Measurements from ENCODE around the gene EMC8. TPM values are rescaled to one million over a fixed set of nuclear protein-coding genes. Genes with fewer than 3 reads are reported as not detected.

EMC8 gene
- total and polyA plus RNA-seq, 2 experiments from 2014 or later, result 51.1 to 69.4 TPM

GRCh38 chr16:85774136-85774535 lies 25.2 kb downstream of the EMC8 start (continued):
- no peak for TF ChIP-seq ZNF114 (CRISPR knock-in tag; IDR thresholded peaks at IDR 0.05)
- TF ChIP-seq POLR2AphosphoS5 (IDR thresholded peaks at IDR 0.05; ENCODE audit: low read depth), result no peak
- TF ChIP-seq CREB1 (CRISPR knock-in tag; IDR thresholded peaks at IDR 0.05; ENCODE audit: low read depth), result no peak
- no peak for TF ChIP-seq EZH2 (IDR thresholded peaks at IDR 0.05; ENCODE audit: low read depth, unreplicated experiment)
- no peak for TF ChIP-seq REST (IDR thresholded peaks at IDR 0.05; ENCODE audit: unreplicated experiment)
- TF ChIP-seq CTCF (conservative IDR thresholded peaks at IDR 0.05; ENCODE audit: low read depth in 2 of 2), result no peak
- no peak for TF ChIP-seq STAT1 (IDR thresholded peaks at IDR 0.05; ENCODE audit: unreplicated experiment)
- TF ChIP-seq JUNB (IDR thresholded peaks at IDR 0.05; ENCODE audit: unreplicated experiment), result no peak
- TF ChIP-seq EZH2phosphoT487 (IDR thresholded peaks at IDR 0.05; ENCODE audit: unreplicated experiment), result no peak
- TF ChIP-seq NANOG (IDR thresholded peaks at IDR 0.05; ENCODE audit: borderline replicate concordance), result no peak

- H3F3A ChIP-seq (replicated peaks; ENCODE audit: low read depth), result 0 out of 2 replicates have a peak, but pooled peaks cover 2% of the 10 kb centered on the region
- Mint-ChIP-seq H3K4me1 (peaks cover 7% of the 10 kb centered on the region), H3K9me3 (no peaks in the 10 kb centered on the region), H3K27ac (no peak overlapping the region), H3K36me3 (ENCODE audit: low read depth) (peaks cover 13% of the 10 kb centered on the region; the same call in 2 of the 3 replicates), H3K27me3 (ENCODE audit: insufficient read depth, low read depth, poor library complexity) (peaks cover 10% of the 10 kb centered on the region), H3K4me3 (no peak overlapping the region)
- H3K79me2 ChIP-seq (replicated peaks; ENCODE audit: insufficient read depth), result no peaks in the 10 kb centered on the region
- no peaks in the 10 kb centered on the region for H4K20me1 ChIP-seq (replicated peaks; ENCODE audit: insufficient read depth)
- no peak overlapping the region for H3K4me3 ChIP-seq
- no peak overlapping the region for H3K4me2 ChIP-seq
- DNase-seq (ENCODE audit: low spot score) (no peak), ATAC-seq (no peak)
- H3K4me1 ChIP-seq (ENCODE audit: insufficient read depth), result peaks cover 9% of the 10 kb centered on the region
- no peaks in the 10 kb centered on the region; the same call in 1 of the 2 replicates for H3K36me3 ChIP-seq (ENCODE audit: insufficient read depth)
- no peak overlapping the region for H2AFZ ChIP-seq
- no peaks in the 10 kb centered on the region for H3K27me3 ChIP-seq (ENCODE audit: insufficient read depth)
- no peaks in the 10 kb centered on the region for H3K9me2 ChIP-seq (ENCODE audit: insufficient read depth)
- no peak overlapping the region for H3K27ac ChIP-seq (ENCODE audit: low read depth)
- TF ChIP-seq EZH2phosphoT487 (IDR thresholded peaks at IDR 0.05; ENCODE audit: unreplicated experiment) (no peak), CTCF (conservative IDR thresholded peaks at IDR 0.05; ENCODE audit: low read depth in 2 of 2) (no peak), STAT1 (IDR thresholded peaks at IDR 0.05; ENCODE audit: unreplicated experiment) (no peak), ZNF331 (CRISPR knock-in tag; IDR thresholded peaks at IDR 0.05; ENCODE audit: low read depth) (no peak), JUNB (IDR thresholded peaks at IDR 0.05; ENCODE audit: unreplicated experiment) (no peak), EZH2 (IDR thresholded peaks at IDR 0.05; ENCODE audit: low read depth, unreplicated experiment) (no peak), NANOG (IDR thresholded peaks at IDR 0.05; ENCODE audit: borderline replicate concordance) (no peak)
These were observed 26.3 kb downstream of the EMC8 start for GRCh38 chr16:85773044-85773443.

Data from GM23338 (cell line).